CD4-positive, alpha-beta T cell (primary cell): Measurements from ENCODE around the gene IQCF2. TPM values are rescaled to one million over a fixed set of nuclear protein-coding genes. Genes with fewer than 3 reads are reported as not detected.

Experiments
- ATAC-seq: fragments of 200-7000 bp; cut with Tn5 transposase; one replicate; pipeline ENCODE4 v1.10.0; 2022; ENCODE audit warnings: mild to moderate bottlenecking; ENCODE audit not compliant: poor library complexity
- CTCF ChIA-PET: fragments of 350-600 bp; sonication (Branson Sonifier 250); formaldehyde crosslinking; loops from one replicate; lab custom pipeline; 2021; ENCODE audit warnings: antibody characterized with exemption, inconsistent platforms; lab: Charles Lee
- POLR2A ChIA-PET: fragments of 350-600 bp; sonication (Branson Sonifier 250); formaldehyde crosslinking; loops from one replicate; lab custom pipeline; 2021; ENCODE audit warnings: antibody characterized with exemption, inconsistent platforms; lab: Charles Lee
- DNase-seq, 14 experiments: peaks; one replicate each; pipeline ENCODE4 v3.0.0-alpha.2; 2013 to 2020; ENCODE audit warnings: mixed read lengths in 2 of 14
- H3K27ac ChIP-seq, 2 donors: one replicate each; pipeline versions ENCODE4 v1.5.1 to v1.7.0; 2013; ENCODE audit warnings: low read length in 2 of 2, low read depth in 1 of 2, mild to moderate bottlenecking in 1 of 2
- H3K27me3 ChIP-seq, 2 experiments: 1 replicate in 1 of 2; 2 replicates in 1 of 2; pipeline versions ENCODE4 v1.6.1 to v1.7.0; 2013; ENCODE audit warnings: low read length in 2 of 2, control low read depth in 1 of 2, mild to moderate bottlenecking in 1 of 2, moderate library complexity in 1 of 2; ENCODE audit not compliant: insufficient read depth in 2 of 2, control insufficient read depth in 1 of 2
- H3K36me3 ChIP-seq: one replicate; pipeline ENCODE4 v1.6.1; 2013; ENCODE audit warnings: low read length, control low read depth; ENCODE audit not compliant: insufficient read depth
- H3K4me1 ChIP-seq: one replicate; pipeline ENCODE4 v1.6.1; 2013; ENCODE audit warnings: low read length, control low read depth; ENCODE audit not compliant: insufficient read depth
- H3K4me3 ChIP-seq: one replicate; pipeline ENCODE4 v1.5.1; 2013; ENCODE audit warnings: mild to moderate bottlenecking, low read length, moderate library complexity
- H3K9me3 ChIP-seq, 2 experiments: 1 replicate in 1 of 2; 2 replicates in 1 of 2; pipeline versions ENCODE4 v1.6.1 to v1.7.0; 2013; ENCODE audit warnings: low read length in 2 of 2, mild to moderate bottlenecking in 2 of 2, control low read depth in 1 of 2, moderate library complexity in 1 of 2; ENCODE audit not compliant: control insufficient read depth in 1 of 2, insufficient read depth in 1 of 2
- H3K27ac Mint-ChIP-seq: one replicate; pipeline ENCODE4 v1.8.0; 2020; ENCODE audit warnings: mixed read lengths
- H3K27me3 Mint-ChIP-seq: one replicate; pipeline ENCODE4 v1.8.0; 2021; ENCODE audit warnings: mixed read lengths
- H3K36me3 Mint-ChIP-seq: one replicate; pipeline ENCODE4 v1.8.0; 2021; ENCODE audit warnings: low read depth, mixed read lengths
- H3K4me1 Mint-ChIP-seq: one replicate; pipeline ENCODE4 v1.8.0; 2021; ENCODE audit warnings: low read depth, mixed read lengths
- H3K4me3 Mint-ChIP-seq: one replicate; pipeline ENCODE4 v1.8.0; 2020; ENCODE audit warnings: mild to moderate bottlenecking, mixed read lengths
- H3K9me3 Mint-ChIP-seq: one replicate; pipeline ENCODE4 v1.8.0; 2020; ENCODE audit warnings: mixed read lengths
- intact Hi-C, 2 experiments: fragments of 100-400 bp; cut with DNase I in 1 of 2; cut with micrococcal nuclease in 1 of 2; formaldehyde crosslinking; loops; one replicate each; pipeline versions ENCODE4 v1.15.1 to v1.9.0; 2023 to 2025; cut with DNase I, micrococcal nuclease
- total RNA-seq, 174 experiments: library from RNA in 2 of 174; stranded (reverse) in 2 of 174; gene quantifications; one replicate each; pipeline ENCODE4 v1.2.3 and lab custom pipeline; 2021 to 2026
- TF ChIP-seq, protein P1 (sequence below): fragments of 200-600 bp; IDR thresholded peaks from one replicate; pipeline ENCODE4 v1.8.0; 2022; ENCODE audit warnings: antibody characterized with exemption, mild to moderate bottlenecking

IQCF2 gene
- total RNA-seq, 2 experiments from 2014 or later = not detected

DNA sequence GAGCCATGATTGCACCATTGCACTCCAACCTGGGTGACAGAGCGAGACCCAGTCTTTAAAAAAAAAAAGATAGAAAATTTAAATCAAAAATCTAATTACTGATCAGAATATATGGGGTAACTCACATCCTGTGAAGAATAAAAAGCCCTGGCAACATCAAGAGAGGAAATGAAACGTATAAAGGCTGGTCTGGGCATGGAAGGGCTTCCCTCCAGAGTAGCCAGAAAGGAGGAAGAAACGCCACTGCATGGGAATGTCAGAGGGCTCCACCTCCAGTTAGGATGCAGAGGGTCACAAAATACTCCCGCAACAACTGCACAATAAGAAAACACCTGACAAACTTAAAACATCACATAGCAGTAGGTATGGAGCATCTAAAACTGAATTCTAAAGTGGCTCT lies 46.6 kb downstream of the IQCF2 start:
- H3K36me3 Mint-ChIP-seq = peaks cover 4% of the 10 kb centered on the region
- no peak overlapping the region for H3K27ac ChIP-seq
- H3K36me3 ChIP-seq = no peaks in the 10 kb centered on the region
- peaks cover 4 to 22% of the 10 kb centered on the region in 2 experiments for H3K9me3 ChIP-seq
- intact Hi-C loops = no loop called here
- peaks cover 10% of the 10 kb centered on the region for H3K9me3 Mint-ChIP-seq
- TF ChIP-seq, protein P1, sequence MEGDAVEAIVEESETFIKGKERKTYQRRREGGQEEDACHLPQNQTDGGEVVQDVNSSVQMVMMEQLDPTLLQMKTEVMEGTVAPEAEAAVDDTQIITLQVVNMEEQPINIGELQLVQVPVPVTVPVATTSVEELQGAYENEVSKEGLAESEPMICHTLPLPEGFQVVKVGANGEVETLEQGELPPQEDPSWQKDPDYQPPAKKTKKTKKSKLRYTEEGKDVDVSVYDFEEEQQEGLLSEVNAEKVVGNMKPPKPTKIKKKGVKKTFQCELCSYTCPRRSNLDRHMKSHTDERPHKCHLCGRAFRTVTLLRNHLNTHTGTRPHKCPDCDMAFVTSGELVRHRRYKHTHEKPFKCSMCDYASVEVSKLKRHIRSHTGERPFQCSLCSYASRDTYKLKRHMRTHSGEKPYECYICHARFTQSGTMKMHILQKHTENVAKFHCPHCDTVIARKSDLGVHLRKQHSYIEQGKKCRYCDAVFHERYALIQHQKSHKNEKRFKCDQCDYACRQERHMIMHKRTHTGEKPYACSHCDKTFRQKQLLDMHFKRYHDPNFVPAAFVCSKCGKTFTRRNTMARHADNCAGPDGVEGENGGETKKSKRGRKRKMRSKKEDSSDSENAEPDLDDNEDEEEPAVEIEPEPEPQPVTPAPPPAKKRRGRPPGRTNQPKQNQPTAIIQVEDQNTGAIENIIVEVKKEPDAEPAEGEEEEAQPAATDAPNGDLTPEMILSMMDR = no peak
- DNase-seq (no peak), ATAC-seq (no peak)
- peaks cover 0 to 2% of the 10 kb centered on the region in 2 experiments for H3K27me3 ChIP-seq
- ChIA-PET POLR2A (no interaction called here), CTCF (no interaction called here)
- no peak overlapping the region for H3K4me3 ChIP-seq
- no peak overlapping the region for H3K27ac Mint-ChIP-seq
- peaks cover 33% of the 10 kb centered on the region for H3K27me3 Mint-ChIP-seq
- no peaks in the 10 kb centered on the region for H3K4me1 ChIP-seq
- H3K4me1 Mint-ChIP-seq = no peaks in the 10 kb centered on the region
- H3K4me3 Mint-ChIP-seq = no peak overlapping the region

Other genes with a start within 250 kb of the IQCF2 start
- 10 to 100 TPM; 24.9 to 25.9 TPM for gene TEX264, start 190.4 kb upstream of the IQCF2 start, total RNA-seq
- gene GRM2, start 154.5 kb upstream of the IQCF2 start, total RNA-seq = 1 to 10 TPM; 4.1 to 4.2 TPM
- gene IQCF6, start 82.4 kb upstream of the IQCF2 start, total RNA-seq = not detected
- gene IQCF5, start 14.0 kb downstream of the IQCF2 start, total RNA-seq = not detected
- gene IQCF1, start 41.7 kb downstream of the IQCF2 start, total RNA-seq = not detected
- 1 to 10 TPM; 6.4 to 7.6 TPM for gene RRP9, start 80.3 kb downstream of the IQCF2 start, total RNA-seq
- 1 to 10 TPM; 5.8 to 6.4 TPM for gene PARP3, start 80.7 kb downstream of the IQCF2 start, total RNA-seq
- not detected for gene GPR62, start 93.8 kb downstream of the IQCF2 start, total RNA-seq
- 10 to 100 TPM; 14.7 to 16.8 TPM for gene PCBP4, start 105.8 kb downstream of the IQCF2 start, total RNA-seq
- gene ABHD14B, start 112.4 kb downstream of the IQCF2 start, total RNA-seq = 10 to 100 TPM; 52.4 to 58.2 TPM
- 10 to 100 TPM in 1 of 2 experiments, 1 to 10 TPM in 1; 9.5 to 10.6 TPM for gene ABHD14A, start 113.4 kb downstream of the IQCF2 start, total RNA-seq
- gene ACY1, start 121.9 kb downstream of the IQCF2 start, total RNA-seq = 1 to 10 TPM; 4.9 TPM
- 1,000 to 10,000 TPM; 1,843 to 1,901 TPM for gene RPL29, start 134.3 kb downstream of the IQCF2 start, total RNA-seq
- gene DUSP7, start 195.0 kb downstream of the IQCF2 start, total RNA-seq = 1 to 10 TPM; 4.8 to 5.2 TPM